Stimulated activated CD4-positive, alpha-beta T cell treated with anti-CD3 and anti-CD28 coated beads, Interleukin-15, amount 100 ng/mL, for 24 hours (primary cell): Measurements from ENCODE around the gene CDH8.

Experiments used
- DNase-seq: peaks from one replicate; pipeline ENCODE4 v3.0.0-alpha.2; 2020

Gene CDH8

GRCh38 chr16:62029947-62030346, 6.3 kb downstream of the CDH8 start:
- DNase-seq = no peak

DNA sequence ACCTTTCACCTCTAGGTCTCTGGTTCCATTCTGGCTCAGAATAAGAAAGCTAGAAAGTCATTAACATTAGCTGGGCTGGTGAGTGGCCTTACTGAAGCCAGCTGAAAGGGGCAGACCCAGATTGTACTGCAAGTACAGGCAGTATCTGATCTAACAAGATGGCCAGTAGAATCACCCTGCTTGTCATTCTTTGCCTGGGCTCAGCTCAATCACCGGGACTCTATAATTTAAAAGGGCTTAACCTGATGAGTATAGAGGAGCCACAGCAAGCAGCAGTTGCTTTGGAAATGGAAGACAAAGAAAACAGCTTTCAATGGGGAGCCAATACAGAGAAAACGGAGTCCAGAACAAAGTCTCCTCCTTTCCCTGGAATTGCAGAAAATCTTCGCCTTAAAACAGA, 13.6 kb downstream of the CDH8 start:
- no peak for DNase-seq

GRCh38 chr16:62021161-62021581, 15.1 kb downstream of the CDH8 start:
- DNase-seq = no peak

GRCh38 chr16:62020681-62021080, 15.6 kb downstream of the CDH8 start:
- no peak for DNase-seq

GRCh38 chr16:62019851-62020250, 16.4 kb downstream of the CDH8 start:
- no peak for DNase-seq

DNA sequence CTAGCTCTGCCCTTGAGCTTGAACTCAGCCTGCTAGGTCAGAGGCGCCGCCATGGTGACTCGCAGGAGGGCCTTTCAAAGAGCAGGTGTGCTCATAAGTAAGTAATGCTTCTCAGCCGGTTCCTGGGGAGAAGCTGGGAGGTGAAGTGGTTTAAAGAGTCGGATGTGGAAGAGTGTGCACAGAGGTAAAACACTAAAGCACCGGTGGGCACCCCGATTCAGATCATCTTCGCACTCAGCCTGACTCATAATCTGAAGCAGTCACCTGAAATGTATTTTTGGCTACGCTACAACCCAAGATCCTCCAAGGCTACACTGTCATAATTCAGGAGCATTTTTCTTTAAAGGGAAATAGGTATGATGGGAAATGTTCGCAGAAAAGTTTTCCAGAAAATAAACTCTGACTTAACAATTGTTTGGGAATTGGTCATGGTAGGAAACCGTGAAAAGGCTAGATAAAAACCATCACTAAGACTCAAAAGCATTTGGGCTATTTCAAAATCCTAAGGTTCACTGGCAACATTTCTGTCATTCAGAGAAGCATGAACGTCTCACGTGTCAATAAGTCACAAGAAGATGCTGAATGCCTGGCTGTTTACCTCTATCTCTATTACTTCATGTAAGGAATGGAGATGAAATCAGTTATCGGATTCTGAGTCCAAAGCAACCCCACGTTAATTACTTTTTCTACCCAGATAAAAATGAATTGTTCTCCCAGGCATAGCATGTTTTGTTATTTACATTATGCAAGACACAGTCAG, 17.8 kb downstream of the CDH8 start:
- no peak for DNase-seq

DNA sequence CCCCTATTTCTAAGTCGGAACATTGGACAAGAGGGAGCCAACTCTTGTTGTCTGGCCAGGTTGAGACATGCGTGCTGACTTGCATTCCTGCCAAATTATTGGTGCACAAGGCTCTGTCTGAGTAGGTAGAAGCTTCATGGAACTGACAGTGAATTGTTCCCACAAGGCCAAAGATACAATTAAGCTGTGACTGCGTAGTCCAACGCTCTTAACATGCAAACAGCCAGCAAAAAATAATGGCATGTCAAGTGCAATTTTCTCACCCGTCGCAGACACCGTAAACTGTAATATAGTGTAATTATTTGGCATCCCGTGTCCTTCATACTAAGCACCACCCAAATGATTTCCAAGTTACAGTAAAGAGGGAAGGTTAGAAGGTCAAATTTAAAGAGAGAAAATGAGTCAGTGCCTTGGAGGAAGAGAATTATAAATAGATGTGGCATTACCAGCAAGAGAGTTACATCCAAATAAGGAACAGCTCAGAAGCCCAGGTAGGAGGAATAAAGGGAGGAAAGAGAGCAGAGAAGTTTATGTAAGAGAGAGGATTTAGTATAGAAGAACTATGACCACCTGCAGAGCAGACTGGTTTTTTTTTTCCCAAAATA, 21.8 kb downstream of the CDH8 start:
- no peak for DNase-seq

DNA sequence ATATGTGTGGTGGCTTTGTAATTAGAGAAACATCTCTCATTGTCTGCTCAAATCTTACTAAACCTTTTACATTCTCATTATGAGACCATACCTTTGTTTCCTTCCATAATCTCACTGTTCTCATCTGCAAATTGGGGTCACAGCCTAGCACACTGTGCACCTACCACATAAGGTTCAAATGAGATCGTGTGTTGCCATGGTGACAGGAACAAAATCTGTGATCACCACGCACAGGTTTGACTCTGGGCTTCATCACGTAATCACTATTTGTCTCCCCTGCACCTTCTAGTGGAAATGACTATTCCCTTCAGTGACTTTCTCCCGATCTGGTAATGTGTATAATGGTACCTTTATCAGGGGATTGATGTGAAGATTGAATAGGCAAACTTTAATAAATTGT, 26.1 kb downstream of the CDH8 start:
- DNase-seq = no peak

- DNase-seq = no peak
Measured at GRCh38 chr16:61998460-61998859, 37.8 kb downstream of the CDH8 start.

DNA sequence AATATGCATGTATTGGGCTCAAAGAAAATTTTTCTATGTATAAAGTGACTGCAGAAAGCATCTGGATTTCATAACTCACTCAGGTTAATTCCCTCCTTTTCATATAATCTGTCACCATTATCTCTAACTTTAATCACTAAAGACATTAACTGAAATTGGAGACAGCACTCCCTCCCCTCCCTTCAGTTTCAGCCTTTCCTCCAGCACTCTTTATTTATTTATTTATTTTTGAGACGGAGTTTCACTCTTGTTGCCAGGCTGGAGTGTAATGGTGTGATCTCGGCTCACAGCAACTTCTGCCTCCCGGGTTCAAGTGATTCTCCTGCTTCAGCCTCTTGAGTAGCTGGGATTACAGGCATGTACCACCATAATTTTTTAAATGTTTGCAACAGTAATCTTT, 43.1 kb downstream of the CDH8 start:
- DNase-seq = no peak

- no peak for DNase-seq
Measured at GRCh38 chr16:61987474-61988012, 48.7 kb downstream of the CDH8 start.

- DNase-seq = no peak
Measured at GRCh38 chr16:61969077-61969382, 67.2 kb downstream of the CDH8 start.

- no peak for DNase-seq
Measured at GRCh38 chr16:61968242-61969076, 67.8 kb downstream of the CDH8 start.

DNA sequence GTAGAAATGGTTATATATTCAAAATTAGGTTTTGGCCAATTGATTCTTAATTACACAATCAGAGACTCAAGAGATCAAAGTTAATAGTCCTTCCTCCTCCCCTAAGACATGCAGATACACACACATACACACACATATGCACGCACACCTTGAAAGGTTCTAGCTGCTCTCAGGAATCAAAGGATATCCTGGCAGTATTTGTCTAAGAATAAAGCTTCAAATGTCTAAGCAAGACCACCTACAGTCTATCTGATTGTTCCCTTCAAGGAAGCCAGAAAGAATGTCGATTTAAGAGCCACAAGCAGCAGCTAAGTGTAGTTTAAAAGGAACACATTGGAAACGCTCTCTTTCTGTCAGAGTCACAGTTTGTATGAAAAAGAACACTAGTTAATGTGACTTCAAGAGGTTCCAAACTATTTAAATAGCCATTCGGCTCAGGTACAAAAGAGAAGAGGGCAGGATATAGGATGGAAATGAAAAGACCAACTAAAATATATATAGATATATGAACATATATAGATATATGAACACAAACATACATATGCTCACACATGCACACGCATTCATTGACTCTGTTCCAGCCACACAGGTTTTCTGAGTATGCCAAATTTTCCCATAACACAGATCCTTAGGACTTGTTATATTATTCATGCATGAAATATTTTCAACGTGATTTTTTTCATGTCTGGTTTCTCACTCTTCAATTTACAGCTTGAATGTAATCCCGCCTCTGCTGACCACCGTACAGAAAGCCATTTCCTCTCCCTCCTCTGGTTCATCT, 79.0 kb downstream of the CDH8 start:
- DNase-seq = no peak

GRCh38 chr16:61952841-61953240, 83.4 kb downstream of the CDH8 start:
- no peak for DNase-seq

DNA sequence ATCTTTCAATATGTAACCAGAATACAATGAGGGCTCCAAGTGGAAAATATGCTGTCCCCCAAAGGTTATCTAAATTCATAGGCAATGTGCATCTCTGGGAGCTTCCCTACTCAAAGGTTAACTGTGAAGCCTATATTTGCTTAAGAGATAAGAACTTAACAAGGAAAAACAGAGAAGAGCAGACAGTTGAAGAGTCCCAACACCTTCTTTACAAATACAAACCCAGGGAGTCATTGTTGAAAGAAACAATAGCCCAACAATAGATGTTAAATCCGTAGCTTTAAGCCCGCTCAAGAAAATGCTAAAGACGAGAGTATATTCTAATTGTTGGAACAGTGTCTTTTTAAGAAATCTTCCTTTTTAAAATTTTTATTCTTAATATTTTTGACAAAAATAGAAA, 87.8 kb downstream of the CDH8 start:
- no peak for DNase-seq

GRCh38 chr16:61946019-61946418, 90.2 kb downstream of the CDH8 start:
- no peak for DNase-seq

DNA sequence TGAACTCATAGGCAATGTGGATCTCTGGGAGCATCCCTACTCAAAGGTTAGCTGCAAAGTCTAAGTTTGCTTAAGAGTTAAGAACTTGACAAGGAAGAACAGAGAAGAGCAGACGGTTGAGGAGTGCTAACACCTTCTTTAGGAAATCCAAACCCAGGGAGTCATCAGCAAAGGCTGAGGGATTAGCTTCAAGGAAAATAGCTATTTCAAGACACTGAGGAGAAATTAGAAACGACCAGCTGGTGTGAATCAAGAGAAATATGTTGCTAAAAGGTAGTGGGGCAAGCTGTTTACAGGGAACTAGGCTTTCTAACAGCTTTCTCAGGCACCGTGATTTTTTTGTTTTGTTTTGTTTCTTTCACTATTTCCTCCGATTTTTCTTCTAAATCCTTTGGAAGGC, 90.7 kb downstream of the CDH8 start:
- no peak for DNase-seq

GRCh38 chr16:61944004-61944403, 92.2 kb downstream of the CDH8 start:
- no peak for DNase-seq

GRCh38 chr16:61940611-61941010, 95.6 kb downstream of the CDH8 start:
- DNase-seq = no peak

DNA sequence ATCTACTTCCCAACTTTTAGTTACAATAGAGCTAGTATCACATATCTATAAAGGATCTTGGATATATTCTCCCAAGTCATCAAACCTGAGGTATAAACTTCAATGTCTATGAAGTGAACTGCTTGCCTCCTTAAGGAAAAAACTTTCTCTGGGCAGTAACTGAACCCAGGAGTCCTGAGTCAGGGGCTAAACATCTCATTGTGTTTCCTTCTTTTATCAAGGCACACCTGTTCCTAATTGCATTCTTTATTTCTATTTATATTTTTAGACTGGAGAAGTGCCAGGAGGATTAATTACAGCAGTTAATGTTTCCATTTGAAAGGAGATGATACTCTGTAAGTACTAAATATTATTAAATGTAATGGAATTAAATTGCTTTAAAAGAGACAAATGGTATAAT, 98.6 kb downstream of the CDH8 start:
- no peak for DNase-seq

GRCh38 chr16:61936522-61936921, 99.7 kb downstream of the CDH8 start:
- DNase-seq = no peak

DNA sequence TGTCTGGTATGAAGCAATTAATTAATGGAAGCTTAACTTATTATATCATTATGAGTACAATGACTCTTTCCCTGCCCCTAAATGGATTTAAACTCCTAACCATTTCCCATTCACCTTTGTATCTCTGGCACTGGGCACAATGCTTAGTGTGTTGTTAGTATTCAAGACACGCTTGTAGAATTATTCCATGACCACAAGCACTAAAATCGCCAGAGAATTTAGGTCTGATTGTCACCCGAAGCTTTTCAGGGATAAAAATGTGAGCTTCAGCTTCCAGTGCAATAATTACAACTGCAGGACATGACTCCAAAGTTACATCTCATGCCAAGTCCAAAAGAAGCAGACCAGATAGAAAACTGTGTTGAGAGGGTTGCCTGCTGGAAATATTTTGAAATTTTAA, 101.6 kb downstream of the CDH8 start:
- DNase-seq = no peak
